ENCODE results near the gene PI4KA. TPM values are rescaled to one million over a fixed set of nuclear protein-coding genes. Genes with fewer than 3 reads are reported as not detected.
"Not testable (repeated sequence)": the region's sequence is repeated elsewhere in the genome, so short reads cannot be mapped to it uniquely, and the experiment has no call there.

Gene PI4KA
- total RNA-seq, 1 donor from 2014 or later, result 129 TPM

DNA sequence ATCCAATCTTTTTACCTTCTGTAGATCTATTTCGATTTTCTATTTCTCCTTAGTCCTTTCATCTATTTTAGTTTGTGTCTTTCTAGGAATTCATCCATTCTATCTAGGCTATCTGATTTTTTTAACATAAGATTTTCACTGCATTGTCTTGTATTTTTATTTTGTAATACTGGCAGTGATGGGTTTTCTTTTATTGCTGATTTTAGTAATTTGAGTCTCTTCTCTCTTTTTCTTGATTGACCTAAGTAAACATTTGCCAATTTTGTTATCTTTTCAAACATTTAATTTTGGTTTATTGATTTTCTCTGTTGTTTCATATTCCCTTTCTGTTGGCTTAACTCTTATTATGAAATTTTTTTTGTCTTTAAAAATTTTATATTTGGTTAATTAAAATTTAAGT lies 192.1 kb downstream of the PI4KA start:
- DNase-seq (ENCODE audit: low spot score), result no peak

DNA sequence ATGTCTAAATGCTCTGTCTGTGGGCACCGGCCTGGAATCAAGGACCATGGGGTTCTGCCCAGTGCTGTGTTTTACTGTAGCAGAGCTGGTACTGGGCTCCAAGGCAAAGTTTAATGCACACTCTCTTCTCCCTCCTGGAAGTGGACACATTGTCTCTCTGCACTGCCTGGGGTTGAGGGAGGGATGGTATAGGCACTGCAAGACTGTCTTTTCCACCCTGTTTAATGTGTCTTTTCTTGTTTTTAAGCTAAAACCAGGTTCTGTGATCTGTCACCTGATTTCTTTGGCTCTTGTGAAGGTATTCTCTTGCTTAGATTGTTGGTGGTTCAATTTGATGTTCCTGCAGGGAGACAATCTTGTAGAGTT lies 194.0 kb downstream of the PI4KA start:
- no peak for DNase-seq (ENCODE audit: low spot score)

DNA sequence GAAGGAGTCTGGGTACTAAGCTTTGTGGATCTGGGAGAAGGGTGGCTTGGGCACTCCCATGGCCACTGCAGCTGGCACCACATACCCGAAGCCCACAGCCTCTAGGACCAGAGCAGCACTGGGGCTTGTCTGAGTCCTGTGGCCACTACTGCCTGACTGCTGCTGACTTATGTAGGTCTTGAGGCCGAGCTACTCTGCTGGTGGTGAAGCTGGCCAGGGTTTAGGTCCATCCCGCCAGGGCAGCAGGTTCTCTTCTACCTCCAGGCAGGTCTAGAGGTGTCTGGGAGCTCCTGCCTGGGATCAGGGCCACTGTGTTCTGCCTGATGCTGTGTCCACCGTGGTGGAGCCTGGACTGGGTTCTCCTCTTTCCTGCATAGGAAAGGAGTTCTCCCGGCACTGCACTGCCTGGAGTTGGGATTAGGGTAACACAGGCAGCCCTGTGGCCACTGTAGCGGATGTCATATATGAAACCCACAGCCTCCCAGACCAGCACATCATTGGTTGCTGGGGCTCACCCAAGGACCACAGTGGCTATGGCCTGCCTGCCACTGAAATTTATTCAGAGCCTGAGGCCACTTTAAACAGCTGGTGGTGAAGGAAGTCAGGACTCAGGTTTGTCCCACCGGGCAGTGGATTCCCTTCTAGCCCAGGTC lies 194.5 kb downstream of the PI4KA start:
- DNase-seq (ENCODE audit: low spot score), result no peak

DNA sequence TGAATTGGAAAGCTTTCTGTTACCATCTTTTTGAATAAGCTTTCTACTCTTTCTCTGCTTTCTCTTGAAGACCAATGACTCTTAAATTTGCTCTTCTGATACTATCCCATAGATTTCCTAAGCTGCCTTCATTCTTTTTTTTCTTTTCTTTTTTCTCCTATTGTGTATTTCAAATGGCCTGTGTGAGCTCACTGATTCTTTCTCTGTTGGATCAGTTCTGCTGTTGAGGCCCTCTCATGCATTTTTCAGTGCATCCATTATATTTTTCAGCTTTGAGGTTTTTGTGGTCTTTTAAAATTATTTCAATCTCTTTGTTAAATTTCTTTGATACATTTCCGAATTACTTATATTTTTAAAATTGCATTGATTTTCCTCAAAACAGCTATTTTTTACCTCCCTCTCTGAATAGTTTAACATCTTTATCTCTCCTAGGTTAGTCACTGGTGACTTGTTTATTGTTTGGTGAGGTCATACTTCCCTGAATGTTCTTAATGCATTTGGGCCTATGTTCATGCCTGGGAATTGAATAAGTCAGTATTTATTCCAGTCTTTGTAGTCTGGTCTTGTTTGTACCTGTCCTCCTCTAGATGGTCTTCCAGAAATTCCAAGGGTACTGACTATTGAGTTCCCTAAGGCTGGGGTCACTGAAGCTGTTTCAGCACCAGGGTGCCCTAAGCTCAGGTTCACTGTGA lies 195.3 kb downstream of the PI4KA start:
- DNase-seq (ENCODE audit: low spot score), result no peak

DNA sequence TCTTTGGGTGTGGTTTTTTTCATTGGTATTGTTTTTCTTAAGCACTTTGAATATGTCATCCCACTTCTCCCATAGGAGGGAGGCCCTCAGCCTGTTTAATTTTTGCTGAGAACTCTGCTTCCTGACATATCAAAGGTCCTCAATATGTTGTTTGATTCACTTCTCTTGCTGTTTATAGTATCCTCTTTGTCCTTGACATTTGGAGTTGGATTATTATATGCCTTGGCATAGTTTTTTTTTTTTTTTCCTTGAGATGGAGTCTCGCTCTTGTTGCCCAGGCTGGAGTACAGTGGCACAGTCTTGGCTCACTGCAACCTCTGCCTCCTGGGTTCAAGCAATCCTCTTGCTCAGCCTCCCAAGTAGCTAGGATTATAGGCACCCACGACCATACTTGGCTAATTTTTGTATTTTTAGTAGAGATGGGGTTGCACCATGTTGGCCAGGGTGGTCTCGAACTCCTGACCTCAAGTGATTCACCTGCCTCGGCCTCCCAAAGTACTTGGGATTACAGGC lies 196.0 kb downstream of the PI4KA start:
- DNase-seq (ENCODE audit: low spot score), result not testable (repeated sequence)

DNA sequence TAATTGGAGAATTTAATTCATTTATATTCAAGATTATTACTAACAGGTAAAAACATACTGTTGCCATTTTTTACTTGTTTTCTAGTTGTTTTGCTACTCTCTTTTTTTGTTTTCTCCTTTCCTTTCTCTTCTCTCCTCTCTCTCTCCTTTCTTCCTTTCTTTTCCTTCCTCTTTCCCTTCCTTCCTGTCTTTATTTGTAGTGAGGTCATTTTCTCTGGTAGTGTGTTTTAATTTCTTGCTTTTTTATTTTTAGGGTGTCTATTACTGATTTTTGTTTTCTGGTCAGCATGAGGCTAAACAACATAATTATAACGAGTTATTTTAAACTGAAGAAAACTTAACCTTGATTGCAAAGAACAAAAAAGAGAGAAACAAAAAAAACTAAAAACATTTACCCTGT lies 197.1 kb downstream of the PI4KA start:
- no peak for DNase-seq (ENCODE audit: low spot score)

DNA sequence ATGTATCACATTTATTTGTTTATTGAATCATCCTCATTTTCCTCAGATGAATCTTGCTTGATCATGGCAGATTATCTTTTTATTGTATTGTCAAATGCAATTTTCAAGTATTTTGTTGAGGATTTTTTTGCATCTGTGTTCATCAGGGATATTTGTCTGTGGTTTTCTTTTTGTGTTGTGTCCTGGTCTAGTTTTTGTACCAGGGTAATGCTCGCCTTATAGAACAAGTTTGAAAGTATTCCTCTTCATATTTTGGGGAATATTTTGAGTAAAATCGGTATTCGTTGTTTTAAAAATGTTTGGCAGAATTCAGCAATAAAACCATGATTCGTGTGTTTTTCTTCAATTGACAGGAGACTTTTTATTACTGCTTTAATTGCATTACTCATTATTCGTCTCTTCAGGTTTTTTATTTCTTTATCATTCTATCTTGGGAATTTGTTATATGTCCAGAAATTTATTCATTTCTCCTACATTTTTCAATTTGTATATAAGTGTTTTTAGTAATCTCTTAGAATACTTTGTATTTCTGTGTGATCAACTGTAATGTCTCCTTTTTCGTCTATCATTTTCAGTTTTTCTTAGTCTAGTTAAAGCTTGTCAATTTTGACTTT lies 198.1 kb downstream of the PI4KA start:
- DNase-seq (ENCODE audit: low spot score), result no peak

DNA sequence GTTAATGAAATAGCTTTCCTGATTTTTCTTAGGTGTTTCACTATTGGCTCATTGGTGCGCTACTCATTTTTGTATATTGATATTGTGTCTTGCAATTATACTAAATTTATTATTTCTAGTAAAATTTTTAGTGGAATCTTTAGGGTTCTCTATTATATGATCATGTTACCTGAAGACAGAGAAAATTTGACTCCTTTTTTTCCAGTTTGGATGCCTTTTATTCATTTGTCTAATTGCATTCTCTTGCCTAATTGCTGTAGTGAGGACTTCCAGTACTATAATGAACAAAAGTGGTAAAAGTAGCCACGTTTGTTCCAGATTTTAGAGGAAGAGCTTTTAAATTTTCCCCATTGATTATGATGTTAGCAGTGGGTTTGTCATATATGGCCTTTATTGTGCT lies 198.7 kb downstream of the PI4KA start:
- DNase-seq (ENCODE audit: low spot score), result no peak

DNA sequence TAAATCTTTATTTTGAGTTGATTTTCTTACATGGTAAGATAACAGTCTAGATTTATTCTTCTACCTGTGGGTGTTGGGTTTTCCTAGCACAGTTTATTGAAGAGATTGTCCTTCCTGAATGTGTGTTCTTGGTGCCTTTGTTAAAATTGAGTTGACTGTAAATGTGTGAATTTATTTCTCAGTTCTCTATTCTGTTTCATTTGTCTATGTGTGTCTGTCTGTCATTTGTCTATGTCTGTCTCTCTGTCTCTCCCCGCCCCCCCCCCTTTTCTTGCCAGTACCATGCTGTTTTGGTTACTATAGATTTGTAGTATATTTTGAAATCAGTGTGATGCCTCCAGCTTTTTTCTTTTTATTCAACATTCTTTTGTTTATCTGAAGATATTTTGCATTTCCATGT lies 199.4 kb downstream of the PI4KA start:
- no peak for DNase-seq (ENCODE audit: low spot score)

DNA sequence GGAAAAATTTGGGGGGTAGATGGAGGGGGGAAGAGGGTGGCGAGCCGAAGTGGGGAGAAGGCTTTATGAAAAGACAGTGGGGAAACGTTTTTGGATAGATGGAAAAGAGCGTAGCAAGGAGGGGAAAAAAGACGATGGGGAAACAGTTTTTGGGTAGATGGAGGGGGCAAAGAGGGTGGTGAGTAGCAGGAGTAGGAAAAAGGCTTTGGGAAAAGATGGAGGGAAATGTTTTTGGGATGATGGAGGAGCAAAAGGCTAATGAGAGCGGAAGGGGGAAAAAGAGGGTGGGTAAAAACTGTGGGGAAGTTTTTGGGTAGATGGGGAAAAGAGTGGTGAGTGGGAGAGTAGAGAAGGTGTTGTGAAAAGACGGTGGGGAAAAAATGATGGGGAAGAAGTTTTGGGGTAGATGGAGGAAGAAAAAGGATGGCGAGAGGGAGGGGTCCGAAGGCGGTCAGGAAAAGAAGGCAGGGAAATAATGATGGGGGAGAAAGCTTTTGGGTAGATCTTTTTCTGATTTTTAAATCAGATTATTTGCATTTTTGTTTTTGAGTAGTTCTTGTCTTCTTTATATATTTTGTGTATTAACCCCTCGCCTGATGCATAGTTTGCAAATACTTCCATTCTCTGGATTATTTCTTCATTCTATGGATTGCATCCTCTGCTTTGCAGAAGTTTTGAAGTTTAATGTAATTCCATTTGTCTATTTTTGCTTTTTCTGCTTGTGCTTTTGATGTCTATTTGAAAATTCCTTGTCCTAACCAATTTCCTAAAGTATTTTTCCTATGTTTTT lies 200.0 kb downstream of the PI4KA start:
- no peak for DNase-seq (ENCODE audit: low spot score)

DNA sequence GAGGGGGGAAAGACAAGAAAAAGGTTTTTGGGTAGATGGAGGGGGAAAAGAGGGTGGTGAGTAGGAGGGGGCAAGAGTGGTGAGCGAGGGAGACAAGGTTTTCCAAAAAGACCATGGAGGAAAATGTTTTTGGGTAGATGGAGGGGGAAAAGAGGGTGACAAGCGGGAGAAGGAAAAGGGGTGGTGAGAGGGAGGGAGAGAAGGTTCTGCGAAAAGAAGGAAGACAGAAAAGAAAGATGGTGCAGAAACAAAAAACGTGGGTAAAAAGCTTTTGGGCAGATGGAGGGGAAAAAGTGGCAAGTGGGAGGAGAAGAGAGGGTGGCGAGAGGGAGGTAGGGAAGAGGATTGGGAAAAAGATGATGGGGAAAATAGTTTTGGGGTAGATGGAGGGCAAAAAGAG lies 200.6 kb downstream of the PI4KA start:
- no peak for DNase-seq (ENCODE audit: low spot score)

Other genes with a start within 250 kb of the PI4KA start
- gene SERPIND1, start 84.7 kb downstream of the PI4KA start, total RNA-seq, result 0.21 TPM
- gene SNAP29, start 196 bp upstream of the PI4KA start, total RNA-seq, result 28.7 TPM
- gene CRKL, start 58.6 kb upstream of the PI4KA start, total RNA-seq, result 64.8 TPM
- gene AIFM3, start 108.4 kb upstream of the PI4KA start, total RNA-seq, result 15.4 TPM
- gene LZTR1, start 123.5 kb upstream of the PI4KA start, total RNA-seq, result 79.6 TPM
- 25.8 TPM for gene THAP7, start 143.3 kb upstream of the PI4KA start, total RNA-seq
- 5.7 TPM for gene P2RX6, start 156.4 kb upstream of the PI4KA start, total RNA-seq
- gene SLC7A4, start 173.8 kb upstream of the PI4KA start, total RNA-seq, result 8.1 TPM
- not detected for gene LRRC74B, start 187.1 kb upstream of the PI4KA start, total RNA-seq